Erythroblast (primary cell): Measurements from ENCODE around the gene NPHP4.

Source experiments
- GATA1 ChIP-seq: IDR thresholded peaks from 2 replicates; pipeline ENCODE4 v1.6.1; 2011; ENCODE audit warnings: low read depth, mild to moderate bottlenecking, control low read depth, low read length, moderate library complexity
- POLR2A ChIP-seq: IDR thresholded peaks from 2 replicates; pipeline ENCODE4 v1.6.1; 2011; ENCODE audit warnings: mild to moderate bottlenecking, low read length

DNA sequence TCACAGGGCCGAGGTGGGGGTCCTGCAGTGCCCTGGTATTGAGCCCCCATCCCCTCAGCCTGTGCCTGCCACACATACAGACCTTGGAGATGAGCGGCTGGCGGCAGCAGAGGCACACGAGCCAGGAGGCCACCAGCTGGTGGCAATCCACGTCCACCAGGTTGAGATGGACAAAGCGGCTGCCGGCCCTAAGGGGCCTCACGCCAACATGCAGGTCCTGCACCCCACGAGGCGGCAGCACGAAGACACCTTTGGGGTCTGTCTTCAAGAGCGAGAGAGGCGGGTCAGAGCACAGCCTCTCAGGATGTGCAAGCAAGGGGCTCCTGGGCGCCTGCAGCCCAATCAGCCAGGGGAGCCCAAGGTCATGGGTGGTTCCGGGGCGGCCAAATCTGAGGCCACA, 128.0 kb downstream of the NPHP4 start:
- no peak for TF ChIP-seq POLR2A
- no peak for TF ChIP-seq GATA1
